Lung (tissue), 12 donors: ENCODE data around the gene LPIN3. TPM values are rescaled to one million over a fixed set of nuclear protein-coding genes. Genes with fewer than 3 reads are reported as not detected.

Source experiments
- ATAC-seq: fragments of 200-7000 bp; cut with Tn5 transposase; one replicate; pipeline ENCODE4 v1.9.1; 2020; ENCODE audit warnings: moderate number of reproducible peaks; ENCODE audit not compliant: insufficient read depth, low FRiP score
- DNase-seq, 3 donors: peaks; one replicate each; pipeline ENCODE4 v3.0.0-alpha.2; 2013 to 2017
- H3K27ac ChIP-seq, 2 donors: one replicate each; pipeline ENCODE4 v1.5.1; 2013; ENCODE audit warnings: mild to moderate bottlenecking in 2 of 2, moderate library complexity in 2 of 2, control low read depth in 1 of 2, inconsistent platforms in 1 of 2, low read depth in 1 of 2, low read length in 1 of 2
- H3K27me3 ChIP-seq, 3 donors: one replicate each; pipeline ENCODE4 v1.5.1; 2013; ENCODE audit warnings: low read length in 2 of 3; ENCODE audit not compliant: control insufficient read depth in 3 of 3, insufficient read depth in 3 of 3
- H3K36me3 ChIP-seq, 4 donors: one replicate each; pipeline ENCODE4 v1.5.1; 2013; ENCODE audit warnings: low read length in 4 of 4, mild to moderate bottlenecking in 1 of 4, moderate library complexity in 1 of 4; ENCODE audit not compliant: control insufficient read depth in 4 of 4, insufficient read depth in 4 of 4
- H3K4me1 ChIP-seq, 5 donors: one replicate each; pipeline ENCODE4 v1.5.1; 2013; ENCODE audit warnings: low read length in 5 of 5, mild to moderate bottlenecking in 2 of 5, moderate library complexity in 1 of 5; ENCODE audit not compliant: control insufficient read depth in 5 of 5, insufficient read depth in 5 of 5
- H3K4me3 ChIP-seq: one replicate; pipeline ENCODE4 v1.5.1; 2013; ENCODE audit warnings: mild to moderate bottlenecking, control low read depth, moderate library complexity
- H3K9ac ChIP-seq, 2 donors: one replicate each; pipeline ENCODE4 v1.5.1; 2013; ENCODE audit warnings: low read length in 2 of 2, control low read depth in 1 of 2; ENCODE audit not compliant: insufficient read depth in 1 of 2
- H3K9me3 ChIP-seq, 4 donors: one replicate each; pipeline ENCODE4 v1.5.1; 2013; ENCODE audit warnings: low read length in 3 of 4, mild to moderate bottlenecking in 1 of 4, moderate library complexity in 1 of 4; ENCODE audit not compliant: control insufficient read depth in 4 of 4, insufficient read depth in 3 of 4
- CTCF ChIP-seq: IDR thresholded peaks from 2 replicates; pipeline ENCODE4 v1.5.1; 2012; ENCODE audit warnings: mild to moderate bottlenecking; ENCODE audit errors: control extremely low read depth, extremely low read depth
- WGBS, 2 donors: extraction: QIAGEN DNeasy Blood & Tissue Kit; methylation state at CpG; one replicate each; pipeline ENCODE4 v1.1.7; 2013; 5-methylcytosine and 5-hydroxymethylcytosine counted together
- polyA plus RNA-seq, 2 donors: library from polyadenylated mRNA; stranded (reverse); fragments of 200-250 nt; gene quantifications; one replicate each; pipeline ENCODE4 v1.2.1, GENCODE V29; 2013
- total RNA-seq, 2 donors: library from RNA; depleted of rRNA in 1 of 2; stranded (reverse); fragments of >200 nt in 1 of 2; gene quantifications; one replicate each; pipeline ENCODE4 v1.2.1, GENCODE V29; 2014 to 2021
- donor health status: control.
- donor health status: control.
- donor health status: Bipolar disorder and iron deficiency.
- donor health status: healthy.
- donor health status: DM: yes; HTN: yes; CAD: no.

LPIN3 gene
- total and polyA plus RNA-seq, 4 donors = 5.2 to 16.4 (median 10.4) TPM

DNA sequence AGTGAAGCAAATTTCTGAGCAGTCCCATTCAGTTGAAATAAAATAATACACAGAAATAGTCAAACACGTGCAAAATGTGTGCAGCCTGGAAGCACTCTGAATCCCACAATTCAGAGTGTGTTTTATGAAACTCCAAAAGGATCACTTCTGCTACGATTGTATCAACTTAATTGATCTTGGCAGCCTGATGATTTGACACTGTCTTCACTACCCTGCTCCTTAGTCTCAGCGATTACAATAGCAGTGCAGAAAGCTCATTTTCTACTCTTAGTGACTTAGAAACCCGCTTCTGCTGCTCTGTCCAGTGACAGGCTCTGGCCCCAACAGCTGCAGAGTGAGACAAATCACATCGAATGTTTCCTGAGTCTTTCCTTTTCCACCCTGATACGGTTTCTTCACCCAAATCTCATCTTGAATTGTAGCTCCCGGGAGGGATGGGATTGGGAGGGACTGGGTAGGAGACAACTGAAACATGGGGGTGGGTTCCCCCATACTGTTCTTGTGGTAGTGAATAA lies 42.2 kb downstream of the LPIN3 start:
- H3K4me1 ChIP-seq = peaks cover 0 to 9% (median 0%) of the 10 kb centered on the region in 5 donors
- peaks cover 0 to 2% (median 0%) of the 10 kb centered on the region in 4 donors for H3K9me3 ChIP-seq
- peaks cover 0 to 3% (median 0%) of the 10 kb centered on the region in 3 donors for H3K27me3 ChIP-seq
- no peak for TF ChIP-seq CTCF
- ATAC-seq (no peak), DNase-seq (no peak)
- no peak overlapping the region for H3K4me3 ChIP-seq
- H3K36me3 ChIP-seq = no peaks in the 10 kb centered on the region
- H3K27ac ChIP-seq = no peak overlapping the region
- WGBS, 2 donors = 75 to 76% methylated on average over 7 of the region's 7 CpGs
- no peak overlapping the region for H3K9ac ChIP-seq

DNA sequence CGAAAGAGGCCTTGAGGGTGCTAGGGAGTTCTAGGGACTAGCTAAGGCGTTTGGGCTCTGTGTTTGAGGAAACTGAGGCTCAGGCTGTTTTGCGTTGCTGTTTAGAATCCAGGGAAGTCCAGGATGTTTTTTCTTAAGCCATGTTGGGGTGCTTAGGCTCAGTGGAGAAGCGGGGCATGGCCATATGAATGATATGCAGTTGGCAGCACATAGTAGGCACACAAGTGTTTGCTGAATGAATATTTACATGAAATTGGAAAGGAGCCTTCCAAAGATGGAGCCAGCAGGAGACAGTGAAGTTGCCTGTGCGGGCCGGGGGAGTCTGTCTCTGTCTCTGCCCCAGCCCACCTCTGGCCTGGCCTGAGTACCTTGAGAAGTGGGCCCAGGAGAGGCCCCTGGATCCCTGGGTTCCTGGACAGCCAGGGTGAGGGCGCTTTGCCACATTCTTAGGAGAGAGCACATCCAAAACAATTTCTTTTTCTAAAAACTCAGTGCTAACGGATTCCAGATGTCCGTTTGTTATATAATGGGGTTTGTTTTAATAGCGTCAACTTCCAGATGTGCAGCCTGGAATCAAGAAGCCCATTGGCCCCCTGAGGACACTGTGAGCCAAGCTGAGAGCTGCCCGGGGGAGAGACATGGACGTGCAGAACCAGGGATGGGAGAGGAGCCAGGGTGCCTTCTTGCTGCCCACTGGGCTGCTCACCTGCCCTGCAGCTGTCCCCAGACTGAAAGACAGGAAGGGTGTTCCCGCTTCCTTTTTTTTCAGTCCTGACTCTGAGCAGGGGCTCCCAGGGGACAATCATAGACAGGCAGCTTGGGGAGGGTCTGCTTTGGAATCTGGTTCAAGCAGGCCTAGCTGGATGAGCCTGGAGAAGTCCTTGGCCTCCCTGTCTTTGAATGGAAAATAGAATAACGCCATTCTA lies 46.1 kb downstream of the LPIN3 start:
- WGBS, 2 donors = 75 to 87% methylated on average over 14 of the region's 14 CpGs
- H3K9ac ChIP-seq = no peak overlapping the region
- H3K4me1 ChIP-seq = peaks cover 0 to 5% (median 0%) of the 10 kb centered on the region in 5 donors
- H3K36me3 ChIP-seq = no peaks in the 10 kb centered on the region
- peaks cover 0 to 2% (median 0%) of the 10 kb centered on the region in 4 donors for H3K9me3 ChIP-seq
- H3K27me3 ChIP-seq = no peaks in the 10 kb centered on the region
- H3K27ac ChIP-seq = no peak overlapping the region
- no peak for ATAC-seq
- no peak for TF ChIP-seq CTCF
- peak; percentile 35 to 87 (median 82) for DNase-seq
- no peak overlapping the region for H3K4me3 ChIP-seq

DNA sequence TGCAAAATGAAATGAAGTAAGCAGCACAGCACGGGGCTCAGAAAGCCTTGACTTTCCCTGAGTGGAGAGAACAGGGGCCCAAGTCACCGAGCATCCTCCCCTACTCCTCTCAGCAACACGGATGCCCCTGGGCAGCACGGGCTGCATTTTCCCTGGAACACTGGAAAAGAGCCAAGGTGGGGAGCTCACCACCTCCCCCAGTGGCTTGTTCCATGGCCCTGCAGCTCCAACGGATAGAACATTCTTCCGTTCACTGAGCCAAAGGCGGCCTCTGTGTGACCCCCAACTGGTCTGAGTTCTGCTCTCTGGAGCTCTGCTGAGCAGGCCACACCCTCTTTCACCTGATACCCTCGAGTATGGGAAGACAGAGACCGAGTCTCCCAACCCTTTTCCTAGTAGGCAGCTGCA lies 46.8 kb downstream of the LPIN3 start:
- Histone ChIP-seq H3K4me1 (peaks cover 0 to 5% (median 0%) of the 10 kb centered on the region in 5 donors), H3K36me3 (no peaks in the 10 kb centered on the region), H3K9ac (no peak overlapping the region), H3K27me3 (no peaks in the 10 kb centered on the region), H3K27ac (no peak overlapping the region), H3K9me3 (peaks cover 0 to 2% (median 0%) of the 10 kb centered on the region in 4 donors), H3K4me3 (no peak overlapping the region)
- WGBS, 2 donors = 49 to 55% methylated on average over 9 of the region's 9 CpGs
- DNase-seq (no peak), ATAC-seq (no peak)
- no peak for TF ChIP-seq CTCF
